ENCODE measurements around the gene MBLAC1.
"Not testable (repeated sequence)": the region's sequence is repeated elsewhere in the genome, so short reads cannot be mapped to it uniquely, and the experiment has no call there.

MBLAC1 gene

DNA sequence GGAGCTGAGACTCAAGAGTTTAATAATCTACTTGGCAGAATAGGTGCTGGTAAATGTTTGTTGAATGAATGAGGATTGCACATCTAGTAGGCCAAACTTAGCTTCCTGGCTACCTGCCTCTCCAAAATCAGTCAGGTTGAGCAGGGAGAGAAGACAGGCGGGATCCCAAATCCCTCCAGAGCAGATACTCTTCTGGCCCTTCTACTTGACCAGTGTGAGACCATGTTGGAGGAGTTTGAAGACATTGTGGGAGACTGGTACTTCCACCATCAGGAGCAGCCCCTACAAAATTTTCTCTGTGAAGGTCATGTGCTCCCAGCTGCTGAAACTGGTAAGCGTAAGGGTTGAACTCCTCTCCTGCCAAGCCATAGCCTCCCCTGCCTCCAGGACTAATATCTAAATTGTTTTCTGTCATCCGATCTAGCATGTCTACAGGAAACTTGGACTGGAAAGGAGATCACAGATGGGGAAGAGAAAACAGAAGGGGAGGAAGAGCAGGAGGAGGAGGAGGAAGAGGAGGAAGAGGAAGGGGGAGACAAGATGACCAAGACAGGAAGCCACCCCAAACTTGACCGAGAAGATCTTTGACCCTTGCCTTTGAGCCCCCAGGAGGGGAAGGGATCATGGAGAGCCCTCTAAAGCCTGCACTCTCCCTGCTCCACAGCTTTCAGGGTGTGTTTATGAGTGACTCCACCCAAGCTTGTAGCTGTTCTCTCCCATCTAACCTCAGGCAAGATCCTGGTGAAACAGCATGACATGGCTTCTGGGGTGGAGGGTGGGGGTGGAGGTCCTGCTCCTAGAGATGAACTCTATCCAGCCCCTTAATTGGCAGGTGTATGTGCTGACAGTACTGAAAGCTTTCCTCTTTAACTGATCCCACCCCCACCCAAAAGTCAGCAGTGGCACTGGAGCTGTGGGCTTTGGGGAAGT lies 2.2 kb upstream of the MBLAC1 start:
- DNase-seq: no peak

GRCh38 chr7:100126239-100126930 lies 382 bp upstream of the MBLAC1 start:
- no peak for DNase-seq

GRCh38 chr7:100127866-100128636 lies 1.3 kb downstream of the MBLAC1 start:
- DNase-seq: peak; percentile 71

GRCh38 chr7:100128637-100128963 lies 1.8 kb downstream of the MBLAC1 start:
- no peak for DNase-seq

DNA sequence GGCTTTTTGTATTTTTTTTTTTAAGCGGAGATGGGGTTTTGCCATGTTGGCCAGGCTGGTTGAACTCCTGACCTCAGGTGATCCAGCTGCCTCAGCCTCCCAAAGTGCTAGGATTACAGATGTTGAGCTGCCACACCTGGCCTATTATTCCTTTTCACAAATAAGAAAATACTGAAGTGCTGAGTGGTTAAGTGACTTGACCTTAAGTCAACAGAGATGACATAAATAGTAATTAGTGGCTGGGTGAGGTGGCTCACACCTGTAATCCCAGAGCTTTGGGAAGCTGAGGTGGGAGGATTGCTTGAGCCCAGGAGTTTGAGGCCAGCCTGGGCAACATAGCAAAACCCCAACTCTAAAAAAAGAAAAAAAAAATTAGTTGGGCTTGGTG lies 3.4 kb downstream of the MBLAC1 start:
- DNase-seq: not testable (repeated sequence)

DNA sequence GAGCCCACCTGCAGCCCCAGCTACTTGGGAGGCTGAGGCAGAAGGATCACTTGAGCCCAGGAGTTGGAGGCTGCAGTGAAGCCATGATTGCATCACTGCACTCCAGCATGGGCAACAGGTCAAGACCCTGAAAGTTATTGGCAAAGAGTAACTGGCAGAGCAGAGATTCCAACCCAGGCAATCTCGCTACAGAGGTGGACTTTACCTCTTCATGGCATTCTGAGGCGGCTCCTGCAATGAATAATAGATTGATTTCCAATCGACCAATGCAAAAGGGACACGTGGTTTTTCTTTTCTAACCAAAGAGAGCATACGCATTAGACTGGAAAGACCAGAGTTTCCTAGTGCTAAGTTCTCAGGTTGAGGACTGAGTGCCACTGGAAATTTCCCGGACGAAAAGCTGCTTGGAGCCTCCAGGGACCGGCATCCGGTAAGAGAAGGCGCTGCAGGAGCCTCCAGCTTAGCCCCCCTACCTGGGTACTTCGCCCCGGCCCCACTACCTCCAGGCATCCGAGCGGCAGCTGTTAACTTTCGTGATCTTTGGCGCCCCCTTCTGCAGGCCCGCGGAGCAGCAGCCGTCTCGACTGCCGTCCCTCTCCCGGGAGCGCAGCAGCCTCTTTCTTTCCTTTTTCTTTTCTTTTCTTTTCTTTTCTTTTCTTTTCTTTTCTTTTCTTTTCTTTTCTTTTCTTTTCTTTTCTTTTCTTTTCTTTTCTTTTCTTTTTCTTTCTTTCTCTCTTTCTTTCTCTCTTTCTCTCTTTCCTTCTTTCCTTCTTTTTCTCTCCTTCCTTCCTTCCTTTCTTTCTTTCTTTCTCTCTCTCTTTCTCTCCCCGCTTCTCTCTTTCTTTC lies 4.1 kb downstream of the MBLAC1 start:
- peak; percentile 92 for DNase-seq

DNA sequence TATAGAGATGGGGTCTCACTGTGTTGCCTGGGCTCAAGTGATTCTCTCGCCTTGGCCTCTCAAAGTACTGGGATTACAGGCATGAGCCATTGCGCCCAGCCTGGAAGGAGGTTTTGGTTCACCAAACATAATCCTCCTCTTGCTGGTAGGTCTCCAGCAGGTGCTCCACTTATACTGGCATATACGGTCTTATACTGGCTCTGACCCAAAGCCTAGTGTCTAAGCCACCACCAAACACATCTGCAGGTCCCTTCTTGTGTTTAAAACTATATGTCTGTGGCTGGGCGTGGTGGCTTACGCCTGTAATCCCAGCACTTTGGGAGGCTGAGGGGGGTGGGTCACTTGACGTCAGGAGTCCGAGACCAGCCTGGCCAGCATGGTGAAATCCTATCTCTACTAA lies 5.4 kb downstream of the MBLAC1 start:
- DNase-seq: no peak

- peak; percentile 84 for DNase-seq
These were observed 6.0 kb downstream of the MBLAC1 start for GRCh38 chr7:100132697-100133151.

- no peak for DNase-seq
These were observed 11.3 kb downstream of the MBLAC1 start for GRCh38 chr7:100137851-100138760.

DNA sequence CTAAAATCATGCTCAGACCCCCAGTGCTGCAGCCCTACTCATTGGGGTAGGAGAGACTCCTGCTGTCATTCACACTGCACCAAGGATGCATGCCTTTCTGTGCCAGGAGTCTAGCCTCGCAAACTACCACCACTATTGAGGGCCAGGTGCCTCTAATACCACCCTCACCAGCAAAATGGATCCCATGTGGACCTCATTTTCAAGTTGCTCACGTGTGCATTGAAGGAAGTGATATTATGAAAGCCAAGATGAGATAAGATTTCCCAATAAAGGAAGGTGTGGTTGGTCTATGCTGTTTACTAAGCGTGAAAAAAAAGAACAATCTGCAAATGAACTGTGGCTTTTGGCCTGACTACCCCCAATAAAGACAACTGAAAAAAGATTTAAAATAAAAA lies 14.8 kb downstream of the MBLAC1 start:
- no peak for DNase-seq

DNA sequence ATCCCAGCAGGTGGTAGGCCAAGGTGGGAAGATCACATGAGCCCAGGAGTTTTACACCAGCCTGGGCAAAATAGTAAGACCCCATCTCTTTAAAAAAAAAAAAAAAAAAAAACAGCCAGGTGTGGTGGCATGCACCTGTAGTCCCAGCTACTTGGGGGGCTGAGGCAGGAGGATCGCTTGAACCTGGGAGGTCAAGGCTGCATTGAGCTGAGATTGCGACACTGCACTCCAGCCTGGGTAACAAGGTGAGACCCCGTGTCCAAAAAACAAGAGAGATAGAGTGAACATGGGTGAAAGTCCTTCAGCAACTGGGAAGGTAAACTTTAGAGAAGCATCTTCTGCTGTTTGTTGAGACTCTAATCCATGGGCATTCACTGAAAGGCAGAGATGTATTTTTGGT lies 15.7 kb downstream of the MBLAC1 start:
- no peak for DNase-seq

DNA sequence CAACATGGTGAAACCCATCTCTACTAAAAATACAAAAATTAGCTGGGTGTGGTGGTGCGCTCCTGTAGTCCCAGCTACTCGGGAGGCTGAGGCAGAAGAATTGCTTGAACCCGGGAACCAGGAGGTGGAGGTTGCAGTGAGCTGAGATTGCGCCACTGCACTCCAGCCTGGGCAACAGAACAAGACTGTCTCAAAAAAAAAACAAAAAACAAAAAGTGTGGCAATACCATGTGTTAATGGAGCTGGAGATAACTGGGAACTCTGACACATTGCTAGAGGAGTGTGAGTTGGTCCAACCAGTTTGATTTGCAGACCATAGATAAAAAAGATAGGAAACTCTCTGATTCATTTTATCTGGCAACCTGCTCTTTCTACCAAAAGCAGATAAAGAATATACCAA lies 19.6 kb downstream of the MBLAC1 start:
- not testable (repeated sequence) for DNase-seq

DNA sequence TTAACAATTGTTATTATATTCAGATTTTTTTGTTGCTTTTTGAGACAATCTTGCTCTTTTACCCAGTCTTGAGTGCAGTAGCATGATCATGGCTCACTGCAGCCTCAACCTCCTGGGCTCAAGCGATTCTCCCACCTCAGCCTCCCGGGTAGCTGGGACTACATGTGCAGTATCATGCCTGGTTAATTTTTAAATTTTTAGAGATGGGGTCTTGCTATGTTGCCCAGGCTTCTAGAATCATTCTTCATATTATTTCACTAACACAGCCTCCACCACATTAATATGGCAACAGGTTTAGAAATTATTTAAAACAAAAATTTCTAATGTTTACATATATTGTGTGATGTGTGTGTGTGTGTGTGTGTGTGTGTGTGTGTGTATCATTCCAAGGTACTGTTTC lies 20.5 kb downstream of the MBLAC1 start:
- DNase-seq: no peak

DNA sequence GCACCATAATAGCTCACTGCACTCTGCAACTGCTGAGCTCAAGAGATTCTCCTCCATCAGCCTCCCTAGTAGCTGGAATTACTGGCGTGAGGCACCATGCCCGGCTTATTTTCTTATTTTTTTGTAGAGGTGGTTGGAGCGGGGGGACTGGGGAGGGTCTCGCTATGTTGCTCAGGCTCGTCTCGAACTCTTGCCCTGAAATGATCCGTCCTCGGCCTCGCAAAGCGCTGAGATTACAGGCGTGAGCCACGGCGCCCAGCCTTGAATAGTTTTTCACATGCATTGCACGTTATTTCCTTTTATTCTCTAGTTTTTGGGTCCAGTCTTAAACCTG lies 21.4 kb downstream of the MBLAC1 start:
- no peak for DNase-seq

GRCh38 chr7:100148559-100149328 lies 22.0 kb downstream of the MBLAC1 start, which contains the start of gene LAMTOR4:
Gene LAMTOR4, plus strand, starts transcription at chr7:100148918. Its CDS starts 55 bp downstream, at chr7:100148973.
- peak; percentile 99 for DNase-seq

DNA sequence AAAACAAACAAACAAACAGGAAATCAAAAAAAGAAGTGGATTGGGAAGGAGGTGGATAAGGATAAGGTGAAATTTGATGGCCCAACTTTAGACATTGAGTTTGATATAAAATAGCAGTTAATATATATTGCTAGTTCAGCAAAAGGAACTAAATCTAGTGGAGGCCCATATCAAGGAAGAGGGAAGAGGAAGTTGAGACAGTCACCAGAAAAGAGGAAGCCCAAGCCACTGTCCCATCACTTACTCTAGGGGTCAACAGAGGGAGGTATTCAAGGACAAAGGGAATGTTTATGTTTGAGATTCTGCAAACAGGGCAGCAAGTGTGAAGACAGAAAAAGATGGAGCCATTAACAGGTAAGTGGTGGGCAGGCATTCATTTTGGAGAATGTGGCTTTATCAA lies 25.6 kb downstream of the MBLAC1 start:
- DNase-seq: no peak

DNA sequence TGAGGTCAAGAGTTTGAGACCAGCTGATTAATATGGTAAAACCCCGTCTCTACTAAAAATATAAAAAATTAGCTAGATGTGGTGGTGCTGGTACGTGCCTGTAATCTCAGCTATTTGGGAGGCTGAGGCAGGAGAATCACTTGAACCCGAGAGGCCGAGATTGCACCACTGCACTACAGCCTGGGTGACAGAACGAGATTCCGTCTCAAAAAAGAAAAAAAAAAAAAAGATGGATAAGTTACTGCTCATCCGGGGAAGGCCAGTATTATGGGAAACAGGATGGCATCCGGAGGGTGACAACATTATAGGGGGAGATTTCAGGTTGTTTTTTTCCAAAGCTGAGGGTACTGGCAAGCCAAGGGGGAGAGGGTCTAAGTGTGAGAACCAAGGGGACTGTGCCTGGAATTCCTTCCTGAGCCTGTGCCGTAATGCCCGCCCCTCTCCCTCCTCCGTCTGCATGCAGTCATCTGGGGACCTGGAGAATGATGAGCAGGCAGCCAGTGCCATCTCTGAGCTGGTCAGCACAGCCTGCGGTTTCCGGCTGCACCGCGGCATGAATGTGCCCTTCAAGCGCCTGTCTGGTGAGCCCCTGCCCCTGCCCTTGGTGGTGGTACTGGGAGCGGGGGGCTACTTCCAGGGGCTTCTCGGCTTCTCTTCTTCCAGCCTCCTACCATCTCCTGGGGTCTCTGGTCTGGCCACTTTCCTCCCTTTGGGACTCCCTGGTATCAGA lies 26.3 kb downstream of the MBLAC1 start:
- DNase-seq: no peak

DNA sequence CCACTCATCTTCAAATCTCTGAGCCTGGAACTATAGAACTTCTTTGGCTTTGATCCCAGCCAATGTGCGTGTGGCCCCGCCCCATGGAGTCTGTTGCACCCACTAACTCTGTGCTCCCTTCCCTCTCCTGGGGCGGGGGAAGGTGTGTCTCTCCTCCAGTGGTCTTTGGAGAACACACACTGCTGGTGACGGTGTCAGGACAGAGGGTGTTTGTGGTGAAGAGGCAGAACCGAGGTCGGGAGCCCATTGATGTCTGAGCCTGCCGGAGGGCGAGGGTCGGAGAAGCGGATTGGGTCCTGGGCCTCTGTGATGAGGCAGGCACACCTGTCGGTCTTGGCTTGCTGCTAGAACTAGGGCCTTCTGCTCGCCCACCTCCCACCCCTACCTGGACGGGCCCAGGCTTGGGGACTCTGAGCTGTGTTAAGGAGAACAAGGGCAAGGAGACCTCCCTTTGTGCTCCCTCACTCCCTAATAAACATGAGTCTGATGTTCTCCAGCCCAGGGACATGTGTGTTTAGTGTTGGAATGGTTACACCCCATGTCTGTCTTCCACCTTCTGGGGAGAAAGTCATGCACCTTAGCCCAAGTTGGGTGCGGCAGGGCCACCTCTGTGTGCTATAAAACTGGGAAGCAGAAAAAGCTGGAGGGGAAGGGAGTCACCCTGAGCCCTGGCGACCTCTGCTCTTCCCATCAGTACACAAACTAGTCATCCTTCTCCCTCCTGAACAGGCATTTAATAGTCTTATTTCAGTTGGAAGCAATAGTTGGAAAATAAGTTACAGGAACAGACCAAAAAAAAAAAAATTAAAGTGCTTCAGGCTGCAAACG lies 27.2 kb downstream of the MBLAC1 start:
- no peak for DNase-seq
